ENCODE measurements around the gene P4HB.

P4HB gene

DNA sequence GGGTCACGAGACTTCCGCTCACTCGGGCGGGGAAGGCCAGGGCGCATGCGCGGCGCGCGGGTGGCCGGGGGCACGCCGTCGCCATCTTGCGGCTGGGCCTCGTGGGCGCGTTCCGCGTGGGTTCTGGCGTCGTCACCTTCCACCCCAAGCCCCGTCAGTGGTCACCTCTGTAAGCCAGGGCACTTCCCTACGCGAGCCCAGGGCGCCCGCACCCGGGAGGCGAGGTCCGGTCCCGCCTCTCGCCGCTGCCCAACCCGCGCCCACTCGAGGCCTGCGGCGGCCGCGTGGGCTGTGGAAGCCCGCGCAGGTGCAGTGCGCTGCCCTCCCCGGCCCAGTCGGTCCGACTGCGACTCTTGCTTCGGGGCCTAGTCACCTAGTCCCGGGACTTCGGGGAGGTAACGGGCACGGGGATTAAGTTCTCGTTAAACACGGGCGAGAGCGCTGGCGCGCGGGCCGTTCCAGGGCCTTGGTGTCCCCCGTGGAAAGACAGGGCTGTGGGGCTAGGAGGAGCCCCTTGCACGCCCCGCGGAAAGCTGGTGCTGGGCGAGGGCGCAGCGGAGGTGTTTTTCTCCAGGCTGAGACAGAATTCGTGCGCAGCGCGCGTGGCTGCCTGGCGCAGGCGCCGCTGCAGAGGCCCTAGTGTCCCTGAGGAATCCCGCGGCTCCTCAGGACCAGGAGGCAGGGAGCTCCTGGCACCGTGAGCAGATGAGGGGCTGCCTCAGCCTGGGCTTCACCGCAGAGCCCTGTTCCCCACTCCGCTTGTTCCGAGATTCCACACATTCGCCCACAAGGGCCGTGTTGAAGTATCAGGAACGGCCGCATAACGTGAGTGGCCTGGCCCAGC is 11.3 kb upstream of the P4HB start:
- H3K4me3 ChIP-seq (replicated peaks; ENCODE audit: low read depth, low read length): peak overlapping the region; percentile 84
- no peak for DNase-seq (ENCODE audit: extremely low read depth, low read depth)
- TF ChIP-seq, protein P1, sequence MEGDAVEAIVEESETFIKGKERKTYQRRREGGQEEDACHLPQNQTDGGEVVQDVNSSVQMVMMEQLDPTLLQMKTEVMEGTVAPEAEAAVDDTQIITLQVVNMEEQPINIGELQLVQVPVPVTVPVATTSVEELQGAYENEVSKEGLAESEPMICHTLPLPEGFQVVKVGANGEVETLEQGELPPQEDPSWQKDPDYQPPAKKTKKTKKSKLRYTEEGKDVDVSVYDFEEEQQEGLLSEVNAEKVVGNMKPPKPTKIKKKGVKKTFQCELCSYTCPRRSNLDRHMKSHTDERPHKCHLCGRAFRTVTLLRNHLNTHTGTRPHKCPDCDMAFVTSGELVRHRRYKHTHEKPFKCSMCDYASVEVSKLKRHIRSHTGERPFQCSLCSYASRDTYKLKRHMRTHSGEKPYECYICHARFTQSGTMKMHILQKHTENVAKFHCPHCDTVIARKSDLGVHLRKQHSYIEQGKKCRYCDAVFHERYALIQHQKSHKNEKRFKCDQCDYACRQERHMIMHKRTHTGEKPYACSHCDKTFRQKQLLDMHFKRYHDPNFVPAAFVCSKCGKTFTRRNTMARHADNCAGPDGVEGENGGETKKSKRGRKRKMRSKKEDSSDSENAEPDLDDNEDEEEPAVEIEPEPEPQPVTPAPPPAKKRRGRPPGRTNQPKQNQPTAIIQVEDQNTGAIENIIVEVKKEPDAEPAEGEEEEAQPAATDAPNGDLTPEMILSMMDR (IDR thresholded peaks at IDR 0.05; ENCODE audit: low read depth, low read length, missing control alignments): no peak

GRCh38 chr17:81870981-81871386 is 10.6 kb upstream of the P4HB start, which contains the start of gene ARHGDIA:
Gene ARHGDIA (minus strand): TSS chr17:81871337. CDS start chr17:81869930, 1,407 bp downstream.
- H3K4me3 ChIP-seq (replicated peaks; ENCODE audit: low read depth, low read length): peak within 1 kb of the TSS; percentile 84
- no peak for DNase-seq (ENCODE audit: extremely low read depth, low read depth)
- TF ChIP-seq, protein P1 (IDR thresholded peaks at IDR 0.05; ENCODE audit: low read depth, low read length, missing control alignments): no peak

DNA sequence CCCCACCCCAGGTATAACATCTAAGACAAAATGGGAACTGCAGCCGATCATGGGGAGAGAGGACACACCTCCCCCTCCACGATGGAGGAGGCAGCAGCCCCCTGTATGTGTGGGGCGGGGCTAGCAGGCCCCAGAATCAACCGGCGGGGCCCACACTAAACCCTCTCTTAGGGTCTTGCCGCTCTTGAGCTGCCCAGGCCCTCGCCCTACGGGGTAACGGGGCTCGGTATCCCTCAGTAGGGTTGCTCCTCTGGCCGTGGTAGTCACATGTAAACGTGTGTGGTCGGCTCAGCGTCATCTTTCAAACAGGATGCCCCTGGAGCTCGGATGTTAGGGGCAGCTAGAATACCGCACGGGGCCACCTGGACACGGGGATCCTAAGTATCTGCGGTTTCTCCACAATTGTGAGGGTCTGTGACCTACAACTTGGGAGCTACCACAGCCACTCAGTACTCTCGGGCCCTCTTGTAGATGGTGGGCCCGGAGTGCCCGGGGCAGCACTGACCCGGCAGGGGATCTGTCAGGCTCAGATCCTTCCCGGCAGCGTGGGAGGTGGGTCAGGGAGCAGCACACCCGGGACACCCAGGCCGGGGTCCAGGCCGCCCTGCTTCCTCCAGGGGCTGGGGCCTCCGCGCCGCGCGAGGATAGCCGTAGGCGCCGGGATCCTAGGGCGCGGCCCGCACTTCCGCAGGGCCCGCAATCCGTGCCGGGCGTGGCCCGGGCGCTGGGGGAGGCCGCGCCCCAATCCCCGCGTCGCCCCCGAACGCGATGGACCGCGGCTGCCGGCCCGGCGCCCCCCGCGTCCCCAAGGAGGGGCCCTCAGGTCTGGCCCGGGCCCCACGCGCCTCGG is 10.0 kb upstream of the P4HB start:
- H3K4me3 ChIP-seq (replicated peaks; ENCODE audit: low read depth, low read length): peak overlapping the region; percentile 84
- DNase-seq (ENCODE audit: extremely low read depth, low read depth): no peak
- TF ChIP-seq, protein P1 (IDR thresholded peaks at IDR 0.05; ENCODE audit: low read depth, low read length, missing control alignments): no peak

GRCh38 chr17:81869221-81870130 is 9.1 kb upstream of the P4HB start:
- TF ChIP-seq, protein P1 (IDR thresholded peaks at IDR 0.05; ENCODE audit: low read depth, low read length, missing control alignments): peak; percentile 84
- no peak for DNase-seq (ENCODE audit: extremely low read depth, low read depth)
- peak overlapping the region; percentile 84 for H3K4me3 ChIP-seq (replicated peaks; ENCODE audit: low read depth, low read length)

- no peak for DNase-seq (ENCODE audit: extremely low read depth, low read depth)
- peak overlapping the region; percentile 84 for H3K4me3 ChIP-seq (replicated peaks; ENCODE audit: low read depth, low read length)
- TF ChIP-seq, protein P1 (IDR thresholded peaks at IDR 0.05; ENCODE audit: low read depth, low read length, missing control alignments): no peak
Measured at GRCh38 chr17:81868674-81869220, 8.4 kb upstream of the P4HB start.
